ENCODE data around the gene DMBT1. TPM values are rescaled to one million over a fixed set of nuclear protein-coding genes. Genes with fewer than 3 reads are reported as not detected.

Gene DMBT1
- total RNA-seq, 4 donors from 2014 or later: under 0.01 to 5.1 (median 0.27) TPM; not detected in 1

DNA sequence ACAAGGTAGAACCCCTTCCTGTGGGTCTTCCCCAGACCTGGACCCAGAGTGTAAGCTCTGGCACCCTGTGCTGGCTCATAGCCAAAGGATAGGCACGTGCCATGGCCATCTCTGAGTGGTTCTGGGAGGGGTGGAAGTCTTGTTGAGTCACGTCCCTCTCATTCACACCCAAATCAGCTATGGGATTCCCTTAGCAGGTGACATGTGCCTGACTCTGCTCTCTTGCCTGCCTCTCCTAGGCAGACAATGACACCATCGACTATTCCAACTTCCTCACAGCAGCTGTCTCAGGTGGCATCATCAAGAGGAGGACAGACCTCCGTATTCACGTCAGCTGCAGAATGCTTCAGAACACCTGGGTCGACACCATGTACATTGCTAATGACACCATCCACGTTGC, 79.2 kb downstream of the DMBT1 start:
- no peak for DNase-seq
- intact Hi-C loops (cut with DNase I): no loop called here
- 48 to 55% methylated on average over 7 of the region's 7 CpGs for WGBS, 2 donors

GRCh38 chr10:122640921-122641320, 80.4 kb downstream of the DMBT1 start:
- no peaks in the 10 kb centered on the region for H3K36me3 ChIP-seq
- TF ChIP-seq CTCF (IDR thresholded peaks at IDR 0.05): no peak
- TF ChIP-seq POLR2A (IDR thresholded peaks at IDR 0.05): no peak
- H3K4me3 ChIP-seq: no peak overlapping the region
- no peak overlapping the region for H3K27ac ChIP-seq
- DNase-seq: no peak
- H3K4me1 ChIP-seq: no peaks in the 10 kb centered on the region
- H3K9me3 ChIP-seq: no peaks in the 10 kb centered on the region
- WGBS, 2 donors: 47 to 66% methylated on average over 3 of the region's 3 CpGs
- H3K27me3 ChIP-seq: no peaks in the 10 kb centered on the region
- intact Hi-C loops (cut with DNase I): no loop called here

More for the DNA sequence above, 79.2 kb downstream of the DMBT1 start:
- no peaks in the 10 kb centered on the region for H3K27me3 ChIP-seq
- no peaks in the 10 kb centered on the region for H3K9me3 ChIP-seq
- H3K36me3 ChIP-seq: no peaks in the 10 kb centered on the region
- no peak overlapping the region for H3K4me3 ChIP-seq
- TF ChIP-seq CTCF (IDR thresholded peaks at IDR 0.05) (no peak), POLR2A (IDR thresholded peaks at IDR 0.05) (no peak)
- no peak overlapping the region for H3K27ac ChIP-seq
- H3K4me1 ChIP-seq: no peaks in the 10 kb centered on the region

DNA sequence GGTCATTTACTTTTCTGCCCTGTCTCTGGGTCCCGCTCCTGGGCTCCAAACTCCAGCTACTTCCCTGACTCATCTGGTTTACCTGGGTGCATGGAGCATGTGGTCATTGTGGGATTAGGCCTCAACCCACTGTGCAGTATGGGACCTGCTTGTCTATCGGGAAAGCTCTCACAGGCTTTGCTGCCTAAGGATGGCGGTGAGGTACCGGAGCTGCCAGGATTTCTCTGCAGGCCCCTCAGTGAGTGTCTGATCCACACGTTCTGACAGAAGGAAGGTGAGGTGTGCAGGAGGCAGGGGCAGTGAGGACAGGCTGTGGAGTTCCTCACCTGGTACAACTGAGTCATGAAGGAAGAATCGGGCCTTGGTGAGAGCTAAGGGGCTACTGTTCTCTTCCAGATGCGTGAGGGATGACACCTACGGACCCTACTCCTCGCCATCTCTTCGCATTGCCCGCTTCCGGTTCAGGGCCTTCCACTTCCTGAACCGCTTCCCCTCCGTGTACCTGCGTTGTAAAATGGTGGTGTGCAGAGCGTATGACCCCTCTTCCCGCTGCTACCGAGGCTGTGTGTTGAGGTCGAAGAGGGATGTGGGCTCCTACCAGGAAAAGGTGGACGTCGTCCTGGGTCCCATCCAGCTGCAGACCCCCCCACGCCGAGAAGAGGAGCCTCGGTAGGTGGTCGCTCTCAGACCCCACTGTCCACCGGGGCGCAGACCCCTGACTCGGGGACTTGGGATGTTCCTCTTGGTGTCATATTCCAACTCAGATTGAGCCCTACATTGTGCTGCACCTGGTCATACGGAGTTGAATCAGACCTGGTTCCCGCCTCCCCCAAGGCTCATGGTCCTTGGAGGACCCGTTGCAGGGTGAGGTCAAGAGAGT, 82.4 kb downstream of the DMBT1 start:
- Histone ChIP-seq H3K4me3 (no peak overlapping the region), H3K9me3 (no peaks in the 10 kb centered on the region), H3K4me1 (no peaks in the 10 kb centered on the region), H3K27me3 (peaks cover 0 to 12% (median 0%) of the 10 kb centered on the region in 4 donors), H3K36me3 (no peaks in the 10 kb centered on the region), H3K27ac (no peak overlapping the region)
- no peak for DNase-seq
- intact Hi-C loops (cut with DNase I): no loop called here
- WGBS, 2 donors: 84 to 87% methylated on average over 15 to 18 of the region's 31 CpGs
- TF ChIP-seq POLR2A (IDR thresholded peaks at IDR 0.05) (no peak), CTCF (IDR thresholded peaks at IDR 0.05) (no peak)

DNA sequence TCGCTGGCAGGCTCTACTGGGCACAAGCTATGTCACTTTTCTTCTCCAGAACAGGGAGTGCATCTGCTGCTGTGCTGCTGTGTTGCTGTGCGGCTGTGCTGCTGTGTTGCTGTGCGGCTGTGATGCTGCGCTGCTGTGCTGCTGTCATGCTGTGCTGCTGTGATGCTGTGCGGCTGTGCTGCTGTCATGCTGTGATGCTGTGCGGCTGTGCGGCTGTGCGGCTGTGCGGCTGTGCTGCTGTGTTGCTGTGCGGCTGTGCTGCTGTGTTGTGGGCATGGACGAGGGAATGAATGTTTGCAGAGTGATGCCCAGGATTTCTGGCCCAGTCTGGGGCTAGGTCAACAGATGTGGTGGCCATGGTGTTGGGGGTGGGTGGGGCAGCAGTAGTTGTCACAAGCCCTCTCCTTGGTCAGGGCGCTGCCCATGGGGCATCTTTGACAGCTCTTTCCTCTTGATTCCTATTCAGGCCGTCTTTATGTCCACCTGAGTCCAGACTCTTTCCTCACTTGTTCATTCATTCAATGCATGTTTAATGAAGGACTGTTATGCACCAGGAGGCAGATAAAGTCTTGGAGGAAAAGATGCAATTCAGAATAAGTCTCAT, 83.5 kb downstream of the DMBT1 start:
- H3K27ac ChIP-seq: no peak overlapping the region
- no peaks in the 10 kb centered on the region for H3K4me1 ChIP-seq
- no peaks in the 10 kb centered on the region for H3K36me3 ChIP-seq
- H3K27me3 ChIP-seq: peaks cover 0 to 23% (median 0%) of the 10 kb centered on the region in 4 donors
- H3K4me3 ChIP-seq: no peak overlapping the region
- 79 to 80% methylated on average over 3 of the region's 13 CpGs for WGBS, 2 donors
- no peaks in the 10 kb centered on the region for H3K9me3 ChIP-seq
- no peak for DNase-seq
- intact Hi-C loops (cut with DNase I): no loop called here
- TF ChIP-seq POLR2A (IDR thresholded peaks at IDR 0.05) (no peak), CTCF (IDR thresholded peaks at IDR 0.05) (no peak)
